Prostate gland (tissue), 2 donors: Measurements from ENCODE around the gene TAS2R7. TPM values are rescaled to one million over a fixed set of nuclear protein-coding genes. Genes with fewer than 3 reads are reported as not detected.

Source experiments
- DNase-seq: peaks from one replicate; pipeline ENCODE4 v3.0.0-alpha.2; 2019; ENCODE audit warnings: low spot score
- H3K27ac ChIP-seq, 2 donors: fragments of 200-600 bp; sonication (generic); 2 replicates each; pipeline ENCODE4 v1.5.1; 2017 to 2019
- H3K27me3 ChIP-seq: fragments of 200-600 bp; sonication (generic); replicated peaks from 2 replicates; pipeline ENCODE4 v1.5.1; 2019; ENCODE audit not compliant: insufficient read depth
- H3K36me3 ChIP-seq, 2 donors: fragments of 200-600 bp; sonication (generic); 1 replicate in 1 of 2; 2 replicates in 1 of 2; pipeline versions ENCODE4 v1.5.1 to v1.8.1; 2017 to 2019
- H3K4me1 ChIP-seq: fragments of 200-600 bp; sonication (generic); replicated peaks from 2 replicates; pipeline ENCODE4 v1.5.1; 2019
- H3K4me3 ChIP-seq, 2 donors: fragments of 200-600 bp; sonication (generic); 2 replicates each; pipeline ENCODE4 v1.5.1; 2017 to 2019
- H3K9me3 ChIP-seq: fragments of 200-600 bp; sonication (generic); 2 replicates; pipeline ENCODE4 v1.5.1; 2017
- CTCF ChIP-seq, 4 experiments: fragments of 200-600 bp in 2 of 4; fragments of 450-650 bp in 2 of 4; sonication (generic) in 2 of 4; IDR thresholded peaks; 1 replicate in 3 of 4; 2 replicates in 1 of 4; pipeline ENCODE4 v1.5.1; 2016 to 2019; ENCODE audit warnings: antibody characterized with exemption in 4 of 4, mild to moderate bottlenecking in 2 of 4, moderate library complexity in 2 of 4
- POLR2A ChIP-seq: fragments of 450-650 bp; IDR thresholded peaks from one replicate; pipeline ENCODE4 v1.6.1; 2016; ENCODE audit warnings: antibody characterized with exemption, mild to moderate bottlenecking
- POLR2AphosphoS5 ChIP-seq: sonication (generic); formaldehyde crosslinking; IDR thresholded peaks from one replicate; pipeline ENCODE4 v1.6.1; 2017; ENCODE audit warnings: antibody characterized with exemption
- WGBS: methylation state at CpG from one replicate; pipeline ENCODE4 v1.1.5; 2018; 5-methylcytosine and 5-hydroxymethylcytosine counted together
- intact Hi-C: fragments of 100-400 bp; cut with DNase I; formaldehyde crosslinking; loops from one replicate; pipeline ENCODE4 v1.14.2; 2022
- total RNA-seq, 2 donors: library from RNA; depleted of rRNA; stranded (reverse); fragments of >200 nt; gene quantifications; one replicate each; pipeline ENCODE4 v1.1.0, GENCODE V29; 2016

Gene TAS2R7
- total RNA-seq, 2 donors from 2014 or later = not detected

DNA sequence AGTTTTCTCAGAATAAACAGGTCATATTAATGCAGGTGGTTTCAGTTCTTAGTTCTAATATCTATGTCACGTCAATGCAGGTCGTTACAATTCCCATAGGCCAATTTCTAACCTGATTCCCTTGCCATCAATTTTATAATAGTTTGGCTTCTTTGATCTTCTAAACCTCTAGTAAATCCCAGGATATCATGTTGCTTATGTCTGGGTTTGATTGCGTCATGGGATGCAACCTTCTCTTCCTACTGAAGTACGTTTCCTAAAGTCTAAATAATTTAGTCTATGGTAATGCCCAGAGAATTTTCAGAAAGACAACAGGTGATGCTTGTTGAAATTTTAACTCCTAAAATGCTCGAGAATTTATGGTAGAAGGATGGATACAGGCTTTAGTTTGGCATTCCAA lies 19.2 kb downstream of the TAS2R7 start:
- intact Hi-C loops = no loop called here
- Histone ChIP-seq H3K27ac (no peak overlapping the region), H3K4me3 (no peak overlapping the region), H3K4me1 (no peaks in the 10 kb centered on the region), H3K36me3 (no peaks in the 10 kb centered on the region), H3K9me3 (no peaks in the 10 kb centered on the region), H3K27me3 (no peaks in the 10 kb centered on the region)
- no peak for DNase-seq
- TF ChIP-seq CTCF (IDR thresholded peaks at IDR 0.05) (no peak), POLR2A (no peak), POLR2AphosphoS5 (no peak)
- WGBS = 33% methylated on average over 5 of the region's 5 CpGs

DNA sequence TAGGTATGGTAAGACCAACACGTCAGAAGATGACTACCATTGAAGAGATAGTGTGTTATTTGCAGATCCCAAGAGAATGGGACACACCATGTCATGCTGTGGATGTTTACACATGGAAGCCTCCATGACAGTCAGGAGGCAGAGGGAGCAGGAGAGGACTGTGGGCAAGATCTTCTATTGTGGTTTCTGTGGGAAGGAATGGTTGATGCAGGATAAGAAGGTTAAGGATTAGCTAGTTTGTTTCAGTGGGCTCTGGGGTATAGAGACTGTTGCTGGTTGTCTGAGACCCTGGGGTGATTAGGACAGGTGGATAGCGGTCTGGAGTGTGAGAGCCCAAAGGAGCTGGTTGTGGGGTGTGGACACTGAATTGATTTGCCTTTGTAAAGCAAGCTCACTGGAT lies 23.3 kb downstream of the TAS2R7 start:
- H3K4me1 ChIP-seq = no peaks in the 10 kb centered on the region
- no peaks in the 10 kb centered on the region for H3K27me3 ChIP-seq
- no peak for TF ChIP-seq CTCF (IDR thresholded peaks at IDR 0.05)
- no peak for TF ChIP-seq POLR2A
- no peak for TF ChIP-seq POLR2AphosphoS5
- no peak for DNase-seq
- H3K4me3 ChIP-seq = no peak overlapping the region
- intact Hi-C loops = no loop called here
- no peak overlapping the region for H3K27ac ChIP-seq
- WGBS = 90% methylated on average over 2 of the region's 2 CpGs
- H3K36me3 ChIP-seq = no peaks in the 10 kb centered on the region
- no peaks in the 10 kb centered on the region for H3K9me3 ChIP-seq

DNA sequence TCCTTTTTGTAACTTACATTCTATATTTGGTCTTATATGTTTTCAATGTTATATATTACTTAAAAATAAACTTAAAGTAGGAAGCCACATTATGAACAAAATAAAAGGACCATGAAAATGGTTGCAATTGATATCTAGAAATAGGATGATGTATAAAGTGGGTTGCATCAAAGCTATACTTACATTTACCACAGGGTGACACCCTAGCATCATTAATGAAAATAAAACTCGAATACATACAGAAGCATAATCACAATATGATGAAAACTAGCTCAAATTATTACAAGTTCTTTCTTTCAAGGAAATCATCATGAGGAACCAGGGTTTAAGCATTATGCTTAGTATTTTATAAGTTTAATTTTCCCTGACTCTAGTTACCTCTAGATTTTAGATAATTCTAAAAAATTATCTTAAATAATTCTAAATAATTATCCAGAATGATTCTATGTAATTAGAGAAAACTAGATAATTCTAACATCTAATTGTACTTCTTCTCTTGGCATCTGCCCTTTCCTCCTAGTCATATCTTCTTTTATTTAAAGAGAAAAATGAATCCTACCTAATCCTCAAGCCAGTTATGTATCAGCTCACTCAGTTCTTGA lies 31.2 kb downstream of the TAS2R7 start:
- Histone ChIP-seq H3K9me3 (no peaks in the 10 kb centered on the region), H3K36me3 (no peaks in the 10 kb centered on the region), H3K4me1 (no peaks in the 10 kb centered on the region), H3K27ac (no peak overlapping the region), H3K4me3 (no peak overlapping the region), H3K27me3 (peaks cover 3% of the 10 kb centered on the region)
- TF ChIP-seq CTCF (IDR thresholded peaks at IDR 0.05) (peak in 3 of 4 experiments; percentile 34 to 81 (median 75)), POLR2A (no peak)
- intact Hi-C loops = loop anchor here (5.0 kb wide), 2 partner anchors 426 to 716 kb away; no protein-coding TSS in a partner anchor
- DNase-seq = no peak
- WGBS = 3% methylated on average over 1 of the region's 1 CpG

DNA sequence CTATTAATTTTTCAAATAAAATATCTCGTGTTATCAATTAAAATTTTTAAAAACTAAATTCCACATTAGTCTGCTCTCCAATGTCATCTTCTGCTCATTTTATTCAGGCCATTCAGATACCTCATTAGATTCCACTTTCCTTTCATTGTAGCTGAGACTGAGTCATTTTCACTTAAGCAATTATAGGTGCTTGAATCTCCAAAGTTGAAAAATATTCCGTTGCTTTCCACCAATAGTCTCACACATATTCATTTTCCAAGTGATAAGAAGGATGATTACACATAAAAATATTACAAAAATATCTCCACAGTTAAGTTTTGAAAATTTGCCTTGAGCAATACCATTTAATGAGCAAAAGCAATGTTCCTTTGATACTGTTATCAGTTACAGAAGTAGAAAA lies 42.8 kb downstream of the TAS2R7 start:
- no peak overlapping the region for H3K27ac ChIP-seq
- no peaks in the 10 kb centered on the region for H3K36me3 ChIP-seq
- WGBS = 30% methylated on average over 2 of the region's 2 CpGs
- no peak overlapping the region for H3K4me3 ChIP-seq
- TF ChIP-seq POLR2AphosphoS5 (no peak), CTCF (IDR thresholded peaks at IDR 0.05) (no peak), POLR2A (no peak)
- no peaks in the 10 kb centered on the region for H3K27me3 ChIP-seq
- no peaks in the 10 kb centered on the region for H3K9me3 ChIP-seq
- DNase-seq = no peak
- H3K4me1 ChIP-seq = no peaks in the 10 kb centered on the region
- intact Hi-C loops = no loop called here

- H3K27me3 ChIP-seq = no peaks in the 10 kb centered on the region
- H3K9me3 ChIP-seq = no peaks in the 10 kb centered on the region
- H3K27ac ChIP-seq = no peak overlapping the region
- WGBS = 85% methylated on average over 4 of the region's 4 CpGs
- no peaks in the 10 kb centered on the region for H3K4me1 ChIP-seq
- no peak for DNase-seq
- TF ChIP-seq POLR2AphosphoS5 = no peak
- TF ChIP-seq POLR2A = no peak
- TF ChIP-seq CTCF (IDR thresholded peaks at IDR 0.05) = no peak
- no peak overlapping the region for H3K4me3 ChIP-seq
- no peaks in the 10 kb centered on the region for H3K36me3 ChIP-seq
- intact Hi-C loops = no loop called here
Measured at GRCh38 chr12:10756194-10756593, 46.2 kb downstream of the TAS2R7 start.
